ENCODE measurements around the gene GAK. TPM values are rescaled to one million over a fixed set of nuclear protein-coding genes. Genes with fewer than 3 reads are reported as not detected.

Gene GAK
- total RNA-seq, 1 donor from 2014 or later, result 86.9 TPM

GRCh38 chr4:912548-913279, 19.4 kb downstream of the GAK start:
- peaks cover 11% of the 10 kb centered on the region for H3K4me1 Mint-ChIP-seq (ENCODE audit: low read depth, unreplicated experiment)
- H3K4me2 ChIP-seq (ENCODE audit: low read length), result peak overlapping the region; percentile 14
- H3K9me3 ChIP-seq (ENCODE audit: insufficient read depth, low read depth, low read length), result no peaks in the 10 kb centered on the region
- no peak overlapping the region for H3K4me3 Mint-ChIP-seq (ENCODE audit: unreplicated experiment)
- H3K4me1 ChIP-seq (ENCODE audit: insufficient read depth, low read length), result peaks cover 5% of the 10 kb centered on the region
- no peak overlapping the region for H3K4me3 ChIP-seq (ENCODE audit: insufficient read depth, low read depth, low read length)
- peaks cover 89% of the 10 kb centered on the region for H4K20me1 ChIP-seq (ENCODE audit: insufficient read depth, low read length)
- no peaks in the 10 kb centered on the region for H3K27me3 ChIP-seq (ENCODE audit: insufficient read depth, low read length)
- no peaks in the 10 kb centered on the region for H3K27me3 Mint-ChIP-seq (ENCODE audit: low read depth, unreplicated experiment)
- peaks cover 75% of the 10 kb centered on the region for H3K79me2 ChIP-seq (ENCODE audit: insufficient read depth, low read length)
- no peaks in the 10 kb centered on the region for H3K9me3 Mint-ChIP-seq (ENCODE audit: unreplicated experiment)
- peaks cover 7% of the 10 kb centered on the region for H3K36me3 Mint-ChIP-seq (ENCODE audit: low read depth, unreplicated experiment)
- TF ChIP-seq EZH2 (IDR thresholded peaks at IDR 0.05; ENCODE audit: insufficient read depth, low read length) (no peak), CTCF (IDR thresholded peaks at IDR 0.05; ENCODE audit: insufficient read depth, low read depth, low read length) (no peak)
- FAIRE-seq (no peak), DNase-seq (ENCODE audit: low read depth) (peak; percentile 53)
- H3K36me3 ChIP-seq (ENCODE audit: insufficient read depth, low read length), result peaks cover 3% of the 10 kb centered on the region
- H3K9ac ChIP-seq (ENCODE audit: low read length), result no peak overlapping the region
- H3K27ac ChIP-seq (ENCODE audit: low read depth, low read length), result peak overlapping the region; percentile 27
- no peak overlapping the region for H3K27ac Mint-ChIP-seq (ENCODE audit: unreplicated experiment)
- no peak overlapping the region for H2AFZ ChIP-seq (ENCODE audit: low read depth, low read length)

GRCh38 chr4:911871-912490, 20.1 kb downstream of the GAK start:
- Mint-ChIP-seq H3K36me3 (ENCODE audit: low read depth, unreplicated experiment) (peaks cover 5% of the 10 kb centered on the region), H3K27me3 (ENCODE audit: low read depth, unreplicated experiment) (no peaks in the 10 kb centered on the region), H3K4me3 (ENCODE audit: unreplicated experiment) (no peak overlapping the region), H3K4me1 (ENCODE audit: low read depth, unreplicated experiment) (peaks cover 11% of the 10 kb centered on the region), H3K27ac (ENCODE audit: unreplicated experiment) (no peak overlapping the region), H3K9me3 (ENCODE audit: unreplicated experiment) (no peaks in the 10 kb centered on the region)
- TF ChIP-seq CTCF (IDR thresholded peaks at IDR 0.05; ENCODE audit: insufficient read depth, low read depth, low read length), result no peak
- no peak for TF ChIP-seq EZH2 (IDR thresholded peaks at IDR 0.05; ENCODE audit: insufficient read depth, low read length)
- H3K4me2 ChIP-seq (ENCODE audit: low read length), result peak overlapping the region; percentile 14
- peaks cover 71% of the 10 kb centered on the region for H3K79me2 ChIP-seq (ENCODE audit: insufficient read depth, low read length)
- DNase-seq (ENCODE audit: low read depth) (no peak), FAIRE-seq (no peak)
- no peak overlapping the region for H2AFZ ChIP-seq (ENCODE audit: low read depth, low read length)
- peaks cover 89% of the 10 kb centered on the region for H4K20me1 ChIP-seq (ENCODE audit: insufficient read depth, low read length)
- H3K27ac ChIP-seq (ENCODE audit: low read depth, low read length), result peak overlapping the region; percentile 27
- no peak overlapping the region for H3K4me3 ChIP-seq (ENCODE audit: insufficient read depth, low read depth, low read length)
- H3K36me3 ChIP-seq (ENCODE audit: insufficient read depth, low read length), result peaks cover 3% of the 10 kb centered on the region
- no peaks in the 10 kb centered on the region for H3K9me3 ChIP-seq (ENCODE audit: insufficient read depth, low read depth, low read length)
- H3K27me3 ChIP-seq (ENCODE audit: insufficient read depth, low read length), result no peaks in the 10 kb centered on the region
- H3K9ac ChIP-seq (ENCODE audit: low read length), result no peak overlapping the region
- peaks cover 9% of the 10 kb centered on the region for H3K4me1 ChIP-seq (ENCODE audit: insufficient read depth, low read length)

Measured in astrocyte (in vitro differentiated cells and primary cell).